T-helper 2 cell treated with Interferon-gamma antibody and Interleukin-4, amounts not matched to agents 5 μg/mL and 100 μg/mL, for 36 hours (primary cell): ENCODE measurements around the gene SYT17.

Experiments used
- DNase-seq: peaks from one replicate; pipeline ENCODE4 v3.0.0; 2021; ENCODE audit warnings: low spot score
- H3K27ac Mint-ChIP-seq: one replicate; pipeline ENCODE4 v1.8.0; 2021; ENCODE audit warnings: mild to moderate bottlenecking, mixed read lengths
- H3K27me3 Mint-ChIP-seq: one replicate; pipeline ENCODE4 v1.8.0; 2021; ENCODE audit warnings: low read depth, mixed read lengths
- H3K36me3 Mint-ChIP-seq: one replicate; pipeline ENCODE4 v1.8.0; 2021; ENCODE audit warnings: low read depth, mixed read lengths
- H3K4me1 Mint-ChIP-seq: one replicate; pipeline ENCODE4 v1.8.0; 2021; ENCODE audit warnings: low read depth, mixed read lengths
- H3K4me3 Mint-ChIP-seq: one replicate; pipeline ENCODE4 v1.8.0; 2022; ENCODE audit warnings: mild to moderate bottlenecking, moderate library complexity, mixed read lengths
- H3K9me3 Mint-ChIP-seq: one replicate; pipeline ENCODE4 v1.8.0; 2021; ENCODE audit warnings: mixed read lengths

SYT17 gene

DNA sequence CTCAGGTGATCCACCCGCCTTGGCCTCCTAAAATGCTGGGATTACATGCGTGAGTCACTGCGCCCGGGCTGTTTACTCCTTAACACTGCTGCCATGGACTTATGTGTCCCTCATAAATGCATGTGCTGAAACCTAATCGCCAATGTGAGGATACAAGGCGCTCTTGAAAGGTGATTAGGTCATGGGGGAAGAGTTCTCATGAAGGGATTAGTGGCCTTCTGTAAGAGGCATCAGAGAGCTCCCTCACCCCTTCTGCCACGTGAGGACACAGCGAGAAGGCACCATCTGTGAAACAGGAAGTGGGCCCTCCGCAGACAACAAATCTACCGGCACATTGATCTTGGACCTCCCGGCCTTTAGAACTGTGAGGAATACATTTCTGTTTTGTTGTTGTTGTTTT lies 35.1 kb upstream of the SYT17 start:
- no peak overlapping the region for H3K4me3 Mint-ChIP-seq
- no peaks in the 10 kb centered on the region for H3K36me3 Mint-ChIP-seq
- H3K27ac Mint-ChIP-seq, result no peak overlapping the region
- H3K27me3 Mint-ChIP-seq, result no peaks in the 10 kb centered on the region
- peaks cover 29% of the 10 kb centered on the region for H3K4me1 Mint-ChIP-seq
- no peak for DNase-seq
- no peaks in the 10 kb centered on the region for H3K9me3 Mint-ChIP-seq

GRCh38 chr16:19133600-19133999 lies 34.4 kb upstream of the SYT17 start:
- Mint-ChIP-seq H3K36me3 (no peaks in the 10 kb centered on the region), H3K9me3 (no peaks in the 10 kb centered on the region), H3K27ac (no peak overlapping the region), H3K4me1 (peaks cover 25% of the 10 kb centered on the region), H3K4me3 (no peak overlapping the region), H3K27me3 (peaks cover 2% of the 10 kb centered on the region)
- no peak for DNase-seq

DNA sequence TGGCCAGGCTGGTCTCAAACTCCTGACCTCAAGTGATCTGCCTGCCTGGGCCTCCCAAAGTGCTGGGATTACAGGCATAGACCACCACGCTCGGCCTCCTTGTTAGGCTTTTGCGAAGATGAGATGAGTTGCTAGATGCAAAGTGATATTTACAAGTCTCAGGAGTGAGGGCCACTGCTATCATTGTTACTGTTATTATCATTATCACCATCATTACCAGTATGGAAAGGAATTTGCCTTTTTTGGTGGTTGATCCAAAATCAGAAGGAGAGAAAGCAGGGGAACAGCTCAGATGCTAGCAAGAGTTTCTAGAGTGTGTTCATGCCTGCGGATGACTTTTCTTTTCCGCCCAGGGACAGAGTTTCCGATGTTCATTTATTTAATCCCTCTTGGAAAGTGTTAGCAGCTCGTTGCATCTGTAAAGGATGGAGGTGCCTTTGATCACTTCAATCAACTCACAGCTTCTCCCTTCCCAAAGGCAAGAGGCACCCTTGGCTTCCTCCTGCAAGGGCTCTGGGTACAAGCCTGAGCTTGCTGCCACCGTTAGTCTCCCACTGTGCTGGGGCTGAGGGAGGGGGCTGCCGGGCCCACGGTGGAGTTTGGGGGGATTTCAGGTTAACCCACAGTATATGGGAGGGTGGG lies 32.7 kb upstream of the SYT17 start:
- H3K4me3 Mint-ChIP-seq, result no peak overlapping the region
- peaks cover 14% of the 10 kb centered on the region for H3K4me1 Mint-ChIP-seq
- peaks cover 2% of the 10 kb centered on the region for H3K27me3 Mint-ChIP-seq
- no peak for DNase-seq
- no peak overlapping the region for H3K27ac Mint-ChIP-seq
- H3K36me3 Mint-ChIP-seq, result no peaks in the 10 kb centered on the region
- H3K9me3 Mint-ChIP-seq, result no peaks in the 10 kb centered on the region

DNA sequence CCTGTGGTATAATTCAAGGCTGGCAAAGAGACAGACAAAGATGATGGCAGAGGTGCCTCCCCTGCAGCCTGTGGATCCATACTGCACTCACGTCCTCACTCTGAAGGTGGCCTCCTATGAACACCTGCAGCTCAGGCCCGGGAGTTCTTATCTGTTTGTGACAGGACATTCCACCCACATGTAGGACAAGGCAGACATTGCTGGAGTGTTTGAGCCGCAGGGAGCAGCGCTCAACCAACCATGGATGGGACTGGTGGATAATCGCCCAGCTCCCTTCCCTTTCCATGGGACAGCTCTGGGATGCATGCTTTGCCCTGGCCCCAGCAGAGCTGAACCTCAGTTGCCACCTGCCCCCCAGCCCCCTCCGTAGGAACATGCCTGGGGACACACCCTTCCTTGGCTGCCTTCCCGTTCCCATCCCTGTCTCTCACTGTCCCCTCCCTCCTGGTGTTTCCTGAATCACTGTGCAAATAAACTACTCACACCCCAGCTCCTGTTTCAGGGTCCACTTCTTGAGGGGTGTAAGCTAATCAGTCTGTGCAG lies 32.1 kb upstream of the SYT17 start:
- Mint-ChIP-seq H3K4me3 (no peak overlapping the region), H3K27me3 (peaks cover 6% of the 10 kb centered on the region), H3K27ac (no peak overlapping the region), H3K36me3 (no peaks in the 10 kb centered on the region), H3K9me3 (no peaks in the 10 kb centered on the region), H3K4me1 (peaks cover 8% of the 10 kb centered on the region)
- no peak for DNase-seq

- no peak for DNase-seq
- H3K9me3 Mint-ChIP-seq, result no peaks in the 10 kb centered on the region
- H3K4me1 Mint-ChIP-seq, result peaks cover 3% of the 10 kb centered on the region
- no peaks in the 10 kb centered on the region for H3K36me3 Mint-ChIP-seq
- H3K27ac Mint-ChIP-seq, result no peak overlapping the region
- peaks cover 6% of the 10 kb centered on the region for H3K27me3 Mint-ChIP-seq
- H3K4me3 Mint-ChIP-seq, result no peak overlapping the region
Measured at GRCh38 chr16:19136549-19137196, 31.4 kb upstream of the SYT17 start.

DNA sequence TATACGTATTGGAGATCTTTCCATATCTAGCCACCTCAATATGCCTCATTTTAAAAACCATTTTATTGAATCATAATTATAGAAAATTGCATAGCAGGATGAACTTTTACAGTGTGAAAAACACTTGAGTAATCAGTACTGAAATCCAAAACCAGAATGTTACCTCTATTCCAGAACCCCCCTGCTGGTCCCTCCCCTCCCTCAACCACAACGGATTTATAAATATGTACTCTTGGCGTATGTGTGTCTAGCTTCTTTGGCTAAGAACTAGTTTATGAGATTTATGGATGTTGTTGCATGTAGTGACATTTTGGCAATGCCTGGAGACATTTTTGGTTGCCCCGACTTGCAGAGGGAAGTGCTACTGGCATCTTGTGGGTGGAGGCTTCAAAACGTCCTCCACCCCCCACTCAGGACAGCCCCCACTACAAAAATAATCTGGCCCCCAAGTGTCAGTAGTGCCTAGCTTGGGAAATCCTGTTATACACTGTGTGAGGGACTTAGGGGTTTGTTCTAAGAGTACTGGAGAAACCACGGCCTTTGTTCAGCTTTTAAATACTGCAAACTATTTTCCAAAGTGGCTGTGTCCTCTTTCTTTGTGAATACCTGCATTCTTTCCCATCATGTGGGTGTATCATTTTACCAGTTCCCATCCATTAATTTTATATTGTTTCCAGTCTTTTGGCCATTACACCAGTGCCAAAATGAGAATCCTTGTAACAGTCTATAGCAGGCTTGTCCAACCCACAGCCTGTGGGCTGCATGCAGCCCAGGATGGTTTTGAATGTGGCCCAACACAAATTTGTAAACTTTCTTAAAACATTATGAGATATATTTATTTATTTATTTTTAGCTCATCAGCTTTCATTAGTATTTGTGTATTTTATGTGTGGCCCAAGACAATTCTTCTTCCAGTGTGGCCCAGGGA lies 30.6 kb upstream of the SYT17 start:
- DNase-seq, result no peak
- Mint-ChIP-seq H3K9me3 (no peaks in the 10 kb centered on the region), H3K27me3 (peaks cover 6% of the 10 kb centered on the region), H3K36me3 (no peaks in the 10 kb centered on the region), H3K4me3 (no peak overlapping the region), H3K27ac (no peak overlapping the region), H3K4me1 (no peaks in the 10 kb centered on the region)

- DNase-seq, result no peak
- Mint-ChIP-seq H3K4me1 (no peaks in the 10 kb centered on the region), H3K27me3 (peaks cover 6% of the 10 kb centered on the region)
Measured at GRCh38 chr16:19138601-19139000, 29.4 kb upstream of the SYT17 start.

GRCh38 chr16:19139436-19140091 lies 28.5 kb upstream of the SYT17 start:
- no peak for DNase-seq
- Mint-ChIP-seq H3K27ac (no peak overlapping the region), H3K9me3 (no peaks in the 10 kb centered on the region), H3K36me3 (no peaks in the 10 kb centered on the region), H3K4me3 (no peak overlapping the region), H3K4me1 (no peaks in the 10 kb centered on the region), H3K27me3 (peaks cover 8% of the 10 kb centered on the region)

More at GRCh38 chr16:19138601-19139000, 29.4 kb upstream of the SYT17 start:
- Mint-ChIP-seq H3K36me3 (no peaks in the 10 kb centered on the region), H3K9me3 (no peaks in the 10 kb centered on the region), H3K4me3 (no peak overlapping the region), H3K27ac (no peak overlapping the region)

DNA sequence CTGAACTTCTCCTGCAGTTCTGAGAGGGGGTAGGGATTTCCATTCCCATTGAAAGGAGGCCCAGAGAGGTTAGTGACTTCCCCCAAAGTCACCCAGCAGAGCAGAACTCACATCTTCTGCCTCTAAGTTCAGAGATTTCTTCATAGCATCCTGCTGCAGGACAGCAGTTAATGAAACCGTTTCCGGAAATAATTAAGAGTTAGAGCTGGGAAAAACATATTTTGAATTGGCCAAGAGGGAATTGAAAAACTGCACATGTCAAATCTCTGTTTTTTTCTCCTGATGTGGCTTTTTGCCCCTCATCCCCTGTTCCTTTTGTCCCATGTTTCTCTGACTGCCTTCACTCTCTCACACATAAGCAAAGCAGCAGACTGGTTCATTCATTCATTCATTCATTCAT lies 27.6 kb upstream of the SYT17 start:
- H3K4me1 Mint-ChIP-seq, result no peaks in the 10 kb centered on the region
- H3K27ac Mint-ChIP-seq, result no peak overlapping the region
- peaks cover 14% of the 10 kb centered on the region for H3K27me3 Mint-ChIP-seq
- no peak for DNase-seq
- H3K4me3 Mint-ChIP-seq, result no peak overlapping the region
- H3K36me3 Mint-ChIP-seq, result no peaks in the 10 kb centered on the region
- H3K9me3 Mint-ChIP-seq, result no peaks in the 10 kb centered on the region

DNA sequence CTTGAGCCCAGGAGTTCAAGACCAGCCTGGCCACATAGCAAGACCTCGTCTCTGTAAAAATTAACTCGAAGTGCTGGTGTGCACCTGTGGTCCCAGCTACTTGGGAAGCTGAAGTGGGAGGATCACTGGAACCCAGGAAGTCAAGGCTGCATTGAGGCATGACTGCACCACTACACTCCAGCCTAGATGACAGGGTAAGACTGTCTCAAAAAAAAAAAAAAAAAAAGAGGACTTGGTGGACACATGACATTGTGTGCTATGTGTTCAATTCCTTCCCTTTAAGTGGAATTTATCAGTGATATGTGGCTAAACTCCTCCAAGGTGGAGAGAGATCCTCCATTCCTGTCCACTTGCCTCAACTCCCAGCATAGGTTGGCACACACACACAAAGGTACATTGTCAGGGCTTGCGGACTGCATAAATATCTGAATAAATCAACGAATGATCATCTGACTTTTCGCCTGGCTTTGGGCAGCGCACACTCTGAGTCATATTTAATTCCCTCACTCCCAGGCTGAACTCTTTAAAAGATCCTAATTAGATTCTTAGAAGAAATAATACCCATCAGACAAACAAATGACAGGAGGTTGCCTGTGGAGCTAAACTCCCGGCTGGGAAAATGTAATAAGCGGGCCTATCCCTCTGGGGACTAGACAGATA lies 25.0 kb upstream of the SYT17 start:
- no peak for DNase-seq
- peaks cover under 1% of the 10 kb centered on the region for H3K9me3 Mint-ChIP-seq
- H3K27ac Mint-ChIP-seq, result no peak overlapping the region
- H3K27me3 Mint-ChIP-seq, result peaks cover 14% of the 10 kb centered on the region
- H3K4me1 Mint-ChIP-seq, result no peaks in the 10 kb centered on the region
- no peaks in the 10 kb centered on the region for H3K36me3 Mint-ChIP-seq
- H3K4me3 Mint-ChIP-seq, result no peak overlapping the region

- H3K36me3 Mint-ChIP-seq, result no peaks in the 10 kb centered on the region
- no peaks in the 10 kb centered on the region for H3K4me1 Mint-ChIP-seq
- H3K4me3 Mint-ChIP-seq, result no peak overlapping the region
- H3K27me3 Mint-ChIP-seq, result peaks cover 13% of the 10 kb centered on the region
- H3K9me3 Mint-ChIP-seq, result peaks cover 6% of the 10 kb centered on the region
- no peak for DNase-seq
- H3K27ac Mint-ChIP-seq, result no peak overlapping the region
Measured at GRCh38 chr16:19143599-19143956, 24.5 kb upstream of the SYT17 start.

DNA sequence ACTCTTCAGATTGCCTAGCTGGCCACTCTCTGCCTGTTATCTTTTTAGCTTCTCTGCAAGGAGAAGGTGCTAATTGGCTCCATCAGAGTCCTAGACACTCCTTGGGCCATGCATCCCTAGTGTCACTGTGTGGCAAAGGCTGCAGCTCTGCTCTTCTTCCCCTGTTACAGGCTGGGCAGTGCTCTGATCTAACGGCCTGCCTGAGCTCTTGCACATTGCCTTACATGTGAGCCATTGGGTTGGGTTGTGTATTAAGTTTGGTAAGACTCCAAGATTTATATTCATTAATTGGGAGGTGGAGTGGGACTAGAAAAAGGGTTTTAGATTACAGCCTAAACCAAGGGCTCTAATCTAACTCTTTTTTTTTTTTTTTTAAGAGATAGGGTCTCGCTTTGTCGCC lies 23.0 kb upstream of the SYT17 start:
- Mint-ChIP-seq H3K27me3 (peaks cover 15% of the 10 kb centered on the region), H3K9me3 (peaks cover 8% of the 10 kb centered on the region), H3K36me3 (no peaks in the 10 kb centered on the region), H3K4me1 (no peaks in the 10 kb centered on the region), H3K27ac (no peak overlapping the region), H3K4me3 (no peak overlapping the region)
- DNase-seq, result no peak

- no peaks in the 10 kb centered on the region for H3K4me1 Mint-ChIP-seq
- H3K36me3 Mint-ChIP-seq, result no peaks in the 10 kb centered on the region
- DNase-seq, result no peak
- H3K4me3 Mint-ChIP-seq, result no peak overlapping the region
- no peak overlapping the region for H3K27ac Mint-ChIP-seq
- H3K9me3 Mint-ChIP-seq, result peaks cover 8% of the 10 kb centered on the region
- peaks cover 12% of the 10 kb centered on the region for H3K27me3 Mint-ChIP-seq
Measured at GRCh38 chr16:19147126-19147525, 20.9 kb upstream of the SYT17 start.
